ENCODE data around the gene MAML3.

MAML3 gene

DNA sequence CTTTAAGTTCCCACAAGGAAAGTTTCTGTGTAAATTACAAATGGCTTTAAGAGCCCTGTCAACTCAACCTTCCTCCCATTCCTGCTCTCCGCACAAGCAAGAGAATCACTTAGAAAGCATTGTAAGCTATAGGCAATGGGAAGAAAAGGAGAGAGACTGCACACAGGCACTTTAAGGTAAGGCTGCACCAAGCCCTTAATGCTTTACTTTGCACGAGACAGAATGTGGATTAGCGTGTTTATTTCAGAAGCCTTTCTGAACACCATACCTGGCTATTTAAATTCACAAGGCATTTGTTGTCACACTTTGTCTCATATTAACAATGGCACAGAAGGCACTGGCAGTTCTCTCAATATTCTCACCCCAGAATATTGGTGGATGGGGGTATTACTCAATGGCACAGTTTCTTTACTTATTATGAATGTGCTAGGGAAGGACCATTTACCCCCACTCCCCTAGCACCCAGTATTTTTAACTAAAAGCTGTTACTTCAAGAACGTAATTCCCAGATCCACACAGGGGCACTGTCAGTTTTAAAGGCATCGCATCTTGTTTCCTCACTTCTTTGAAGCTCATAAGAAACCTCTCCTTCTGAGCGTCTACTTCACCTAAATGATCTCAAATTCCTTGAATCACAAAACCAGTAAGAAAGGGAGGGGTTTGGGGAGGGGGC is 150.0 kb downstream of the MAML3 start:
- peak overlapping the region; percentile 44; the same call in 1 of the 2 replicates for H3K9ac ChIP-seq (ENCODE audit: low read depth, low read length)
- peaks cover 16% of the 10 kb centered on the region for H3K4me1 ChIP-seq (ENCODE audit: insufficient read depth, low read length)
- H3K36me3 ChIP-seq (ENCODE audit: insufficient read depth, low read length) = no peaks in the 10 kb centered on the region
- no peaks in the 10 kb centered on the region for H3K9me3 ChIP-seq (ENCODE audit: control insufficient read depth, insufficient read depth, low read length)

DNA sequence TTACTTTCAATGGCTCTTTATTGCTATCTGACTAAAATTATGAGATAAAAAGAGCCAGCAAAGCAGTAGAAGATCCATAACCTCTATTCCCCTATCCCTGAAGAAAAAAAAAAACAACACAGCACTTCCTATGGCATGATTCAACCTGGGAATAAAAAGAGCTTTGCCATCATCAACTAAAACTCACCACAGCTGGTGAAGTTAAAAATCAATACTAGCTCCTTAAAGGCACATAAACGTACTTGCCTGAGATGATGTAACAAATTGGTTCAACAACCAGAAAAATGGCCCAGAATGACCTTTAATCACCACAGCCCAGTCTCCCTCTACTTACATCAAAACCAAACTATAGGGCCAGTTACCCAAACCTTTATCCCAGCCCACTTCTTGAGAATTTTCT is 153.8 kb downstream of the MAML3 start:
- Histone ChIP-seq H3K4me1 (ENCODE audit: insufficient read depth, low read length) (peaks cover 10% of the 10 kb centered on the region), H3K36me3 (ENCODE audit: insufficient read depth, low read length) (no peaks in the 10 kb centered on the region), H3K9ac (ENCODE audit: low read depth, low read length) (no peak overlapping the region), H3K9me3 (ENCODE audit: control insufficient read depth, insufficient read depth, low read length) (no peaks in the 10 kb centered on the region)

- Histone ChIP-seq H3K9me3 (ENCODE audit: control insufficient read depth, insufficient read depth, low read length) (no peaks in the 10 kb centered on the region; the same call in 1 of the 2 replicates), H3K4me1 (ENCODE audit: insufficient read depth, low read length) (peaks cover 11% of the 10 kb centered on the region), H3K36me3 (ENCODE audit: insufficient read depth, low read length) (no peaks in the 10 kb centered on the region), H3K9ac (ENCODE audit: low read depth, low read length) (no peak overlapping the region)
Measured at GRCh38 chr4:139988863-139989765, 164.9 kb downstream of the MAML3 start.

GRCh38 chr4:139987502-139987850 is 166.5 kb downstream of the MAML3 start:
- Histone ChIP-seq H3K4me1 (ENCODE audit: insufficient read depth, low read length) (peaks cover 11% of the 10 kb centered on the region), H3K9ac (ENCODE audit: low read depth, low read length) (no peak overlapping the region), H3K36me3 (ENCODE audit: insufficient read depth, low read length) (no peaks in the 10 kb centered on the region), H3K9me3 (ENCODE audit: control insufficient read depth, insufficient read depth, low read length) (no peaks in the 10 kb centered on the region; the same call in 1 of the 2 replicates)

- Histone ChIP-seq H3K4me1 (ENCODE audit: insufficient read depth, low read length) (peaks cover 11% of the 10 kb centered on the region), H3K9me3 (ENCODE audit: control insufficient read depth, insufficient read depth, low read length) (no peaks in the 10 kb centered on the region; the same call in 1 of the 2 replicates), H3K9ac (ENCODE audit: low read depth, low read length) (no peak overlapping the region), H3K36me3 (ENCODE audit: insufficient read depth, low read length) (no peaks in the 10 kb centered on the region)
Measured at GRCh38 chr4:139986689-139987501, 167.1 kb downstream of the MAML3 start.

- Histone ChIP-seq H3K9me3 (ENCODE audit: control insufficient read depth, insufficient read depth, low read length) (no peaks in the 10 kb centered on the region), H3K9ac (ENCODE audit: low read depth, low read length) (no peak overlapping the region), H3K4me1 (ENCODE audit: insufficient read depth, low read length) (peaks cover 11% of the 10 kb centered on the region), H3K36me3 (ENCODE audit: insufficient read depth, low read length) (no peaks in the 10 kb centered on the region)
Measured at GRCh38 chr4:139986106-139986505, 167.9 kb downstream of the MAML3 start.

- Histone ChIP-seq H3K36me3 (ENCODE audit: insufficient read depth, low read length) (no peaks in the 10 kb centered on the region), H3K9me3 (ENCODE audit: control insufficient read depth, insufficient read depth, low read length) (no peaks in the 10 kb centered on the region), H3K4me1 (ENCODE audit: insufficient read depth, low read length) (peaks cover 11% of the 10 kb centered on the region), H3K9ac (ENCODE audit: low read depth, low read length) (no peak overlapping the region)
Measured at GRCh38 chr4:139985401-139985800, 168.6 kb downstream of the MAML3 start.

- Histone ChIP-seq H3K9ac (ENCODE audit: low read depth, low read length) (no peak overlapping the region), H3K4me1 (ENCODE audit: insufficient read depth, low read length) (peaks cover 9% of the 10 kb centered on the region), H3K9me3 (ENCODE audit: control insufficient read depth, insufficient read depth, low read length) (no peaks in the 10 kb centered on the region), H3K36me3 (ENCODE audit: insufficient read depth, low read length) (no peaks in the 10 kb centered on the region)
Measured at GRCh38 chr4:139984471-139984870, 169.5 kb downstream of the MAML3 start.

DNA sequence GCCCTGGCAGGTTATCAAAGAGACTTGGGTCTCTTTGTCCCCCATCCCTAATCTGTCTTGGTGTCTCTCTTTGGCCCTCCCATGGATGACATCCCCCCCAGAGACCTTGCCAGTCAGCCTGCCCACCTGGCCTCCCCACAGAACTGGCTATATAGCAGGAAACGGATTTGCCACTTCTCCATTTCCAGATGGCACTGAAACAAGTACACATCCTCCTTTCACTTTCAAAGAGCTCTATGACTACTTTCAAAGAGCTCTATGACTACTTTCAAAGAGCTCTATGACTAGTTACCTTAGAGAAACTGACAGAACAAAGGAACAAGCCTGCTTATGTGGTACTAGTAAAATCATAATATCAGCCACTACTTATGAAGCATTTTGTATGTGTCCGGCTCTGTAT is 175.3 kb downstream of the MAML3 start:
- Histone ChIP-seq H3K4me1 (ENCODE audit: insufficient read depth, low read length) (no peaks in the 10 kb centered on the region), H3K9ac (ENCODE audit: low read depth, low read length) (no peak overlapping the region), H3K36me3 (ENCODE audit: insufficient read depth, low read length) (no peaks in the 10 kb centered on the region)

DNA sequence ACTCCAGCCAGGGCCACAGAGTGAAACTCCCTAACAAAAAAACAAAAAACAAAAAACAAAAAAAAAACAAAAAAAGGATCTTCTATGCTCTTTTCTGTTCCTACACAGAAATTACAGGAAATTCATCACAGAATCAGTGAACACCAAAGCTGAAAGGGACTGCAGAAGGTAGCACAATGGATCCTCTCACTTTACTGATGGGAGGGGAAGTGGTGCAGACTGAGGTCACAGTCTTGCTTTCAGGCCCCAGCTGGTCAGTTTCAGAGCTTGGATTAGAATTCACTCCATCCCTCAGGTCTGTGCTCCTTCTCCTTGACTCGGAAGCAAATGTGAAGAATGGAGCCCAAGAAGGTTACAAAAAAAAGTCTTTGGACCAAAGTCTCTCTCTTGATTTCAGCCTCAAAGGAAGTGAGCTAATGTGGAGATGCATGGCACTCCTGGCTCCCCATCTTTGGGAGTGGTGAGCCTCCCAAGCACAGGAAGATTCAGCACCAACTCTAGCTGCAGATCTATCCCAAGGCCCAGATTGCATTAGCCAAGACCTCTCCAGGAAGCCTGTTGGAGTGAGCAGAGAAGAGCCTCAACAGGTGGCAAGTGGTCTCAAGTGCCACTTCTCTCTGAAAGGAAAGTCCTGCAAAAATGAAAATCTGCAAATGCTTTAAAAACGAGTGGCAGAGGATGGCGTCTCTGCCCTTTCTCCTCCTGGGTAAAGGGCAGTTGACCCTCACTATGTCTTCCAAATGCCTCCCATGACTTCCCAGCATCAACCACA is 176.0 kb downstream of the MAML3 start:
- H3K36me3 ChIP-seq (ENCODE audit: insufficient read depth, low read length) = no peaks in the 10 kb centered on the region
- H3K4me1 ChIP-seq (ENCODE audit: insufficient read depth, low read length) = no peaks in the 10 kb centered on the region
- H3K9ac ChIP-seq (ENCODE audit: low read depth, low read length) = no peak overlapping the region
- no peaks in the 10 kb centered on the region for H3K9me3 ChIP-seq (ENCODE audit: control insufficient read depth, insufficient read depth, low read length)

More for the DNA sequence above, 175.3 kb downstream of the MAML3 start:
- H3K9me3 ChIP-seq (ENCODE audit: control insufficient read depth, insufficient read depth, low read length) = no peaks in the 10 kb centered on the region

DNA sequence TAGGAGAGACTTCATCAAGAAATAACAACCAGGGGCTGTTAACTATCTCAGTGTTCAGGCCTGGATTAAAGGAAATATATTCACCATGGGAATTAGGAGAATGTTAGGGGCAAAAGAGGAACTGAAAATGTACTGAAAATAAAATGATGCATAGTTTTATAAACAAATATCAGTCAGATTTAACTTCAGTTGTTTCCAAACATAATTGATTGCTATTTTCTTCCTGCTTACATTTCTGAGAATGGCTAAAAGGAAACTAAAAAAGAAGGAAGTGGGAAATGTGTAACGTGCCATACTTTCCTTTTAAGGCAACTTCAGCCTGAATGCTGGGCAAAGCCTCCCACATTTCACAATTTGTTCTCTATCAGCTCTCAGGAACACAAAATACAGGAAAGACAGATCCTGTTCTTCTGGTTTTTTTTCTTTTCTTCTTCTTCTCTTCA is 178.1 kb downstream of the MAML3 start:
- H3K9ac ChIP-seq (ENCODE audit: low read depth, low read length) = no peak overlapping the region
- no peaks in the 10 kb centered on the region for H3K36me3 ChIP-seq (ENCODE audit: insufficient read depth, low read length)
- no peaks in the 10 kb centered on the region for H3K9me3 ChIP-seq (ENCODE audit: control insufficient read depth, insufficient read depth, low read length)
- H3K4me1 ChIP-seq (ENCODE audit: insufficient read depth, low read length) = no peaks in the 10 kb centered on the region

DNA sequence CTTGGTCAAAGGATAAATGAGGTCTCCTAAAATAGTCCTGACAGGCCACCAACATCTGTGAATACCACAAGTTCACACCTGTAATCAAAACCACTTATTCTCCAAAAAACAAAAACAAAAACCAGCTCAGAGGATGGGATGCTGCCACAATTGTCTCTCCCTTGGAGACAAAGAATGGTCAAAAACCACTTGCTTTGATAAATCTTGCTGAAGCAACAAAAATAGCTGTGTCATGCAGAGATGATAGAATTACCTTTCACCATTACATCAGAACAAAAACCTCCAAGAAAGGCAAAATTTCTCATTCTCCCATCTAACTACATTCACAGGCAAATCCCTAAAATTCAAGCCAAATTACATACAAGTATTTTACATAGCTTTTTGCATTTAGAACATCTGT is 180.4 kb downstream of the MAML3 start:
- Histone ChIP-seq H3K36me3 (ENCODE audit: insufficient read depth, low read length) (no peaks in the 10 kb centered on the region), H3K4me1 (ENCODE audit: insufficient read depth, low read length) (no peaks in the 10 kb centered on the region), H3K9me3 (ENCODE audit: control insufficient read depth, insufficient read depth, low read length) (no peaks in the 10 kb centered on the region), H3K9ac (ENCODE audit: low read depth, low read length) (no peak overlapping the region)

GRCh38 chr4:139973015-139973414 is 181.0 kb downstream of the MAML3 start:
- H3K4me1 ChIP-seq (ENCODE audit: insufficient read depth, low read length) = no peaks in the 10 kb centered on the region
- no peak overlapping the region for H3K9ac ChIP-seq (ENCODE audit: low read depth, low read length)

GRCh38 chr4:139972305-139972704 is 181.7 kb downstream of the MAML3 start:
- Histone ChIP-seq H3K9ac (ENCODE audit: low read depth, low read length) (no peak overlapping the region), H3K36me3 (ENCODE audit: insufficient read depth, low read length) (no peaks in the 10 kb centered on the region), H3K4me1 (ENCODE audit: insufficient read depth, low read length) (no peaks in the 10 kb centered on the region)

More at GRCh38 chr4:139973015-139973414, 181.0 kb downstream of the MAML3 start:
- Histone ChIP-seq H3K36me3 (ENCODE audit: insufficient read depth, low read length) (no peaks in the 10 kb centered on the region), H3K9me3 (ENCODE audit: control insufficient read depth, insufficient read depth, low read length) (no peaks in the 10 kb centered on the region)

More at GRCh38 chr4:139972305-139972704, 181.7 kb downstream of the MAML3 start:
- no peaks in the 10 kb centered on the region for H3K9me3 ChIP-seq (ENCODE audit: control insufficient read depth, insufficient read depth, low read length)
